GM21786 (cell line): ENCODE results near the gene PRMT7.

Experiments
- ATAC-seq: cut with Tn5 transposase; IDR thresholded peaks from one replicate; pipeline ENCODE4 v1.9.1; 2021; ENCODE audit not compliant: unreplicated experiment

PRMT7 gene

DNA sequence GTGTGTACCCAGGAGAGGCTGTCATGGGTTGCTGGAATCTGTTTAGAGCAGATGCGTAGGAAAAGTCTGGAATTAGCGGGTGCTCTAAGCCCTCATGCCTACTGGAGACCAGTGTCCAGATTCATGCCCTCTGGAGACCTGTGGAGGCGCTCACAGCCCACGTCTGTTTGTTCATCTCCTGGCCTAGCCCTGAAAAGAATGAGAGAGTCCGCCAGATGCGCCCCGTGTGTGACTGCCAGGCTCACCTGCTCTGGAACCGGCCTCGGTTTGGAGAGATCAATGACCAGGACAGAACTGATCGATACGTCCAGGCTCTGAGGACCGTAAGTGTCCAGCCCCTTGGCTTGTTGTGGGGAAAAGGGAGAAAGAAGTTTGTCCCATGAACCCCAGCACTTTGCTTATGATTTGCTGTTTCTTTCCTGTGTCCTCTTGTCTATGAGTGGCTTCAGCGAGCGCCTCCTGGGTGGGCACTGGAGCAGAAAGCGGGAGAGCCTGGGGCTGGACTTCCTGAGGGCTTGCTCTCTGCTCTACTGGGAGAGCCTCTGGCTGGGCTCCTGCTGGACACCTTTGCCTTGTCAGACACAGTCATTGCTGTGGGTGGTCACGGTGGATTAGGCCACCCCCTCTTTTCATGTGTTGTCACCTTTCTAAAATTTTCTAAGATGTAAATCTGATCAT lies 35.3 kb downstream of the PRMT7 start:
- no peak for ATAC-seq

DNA sequence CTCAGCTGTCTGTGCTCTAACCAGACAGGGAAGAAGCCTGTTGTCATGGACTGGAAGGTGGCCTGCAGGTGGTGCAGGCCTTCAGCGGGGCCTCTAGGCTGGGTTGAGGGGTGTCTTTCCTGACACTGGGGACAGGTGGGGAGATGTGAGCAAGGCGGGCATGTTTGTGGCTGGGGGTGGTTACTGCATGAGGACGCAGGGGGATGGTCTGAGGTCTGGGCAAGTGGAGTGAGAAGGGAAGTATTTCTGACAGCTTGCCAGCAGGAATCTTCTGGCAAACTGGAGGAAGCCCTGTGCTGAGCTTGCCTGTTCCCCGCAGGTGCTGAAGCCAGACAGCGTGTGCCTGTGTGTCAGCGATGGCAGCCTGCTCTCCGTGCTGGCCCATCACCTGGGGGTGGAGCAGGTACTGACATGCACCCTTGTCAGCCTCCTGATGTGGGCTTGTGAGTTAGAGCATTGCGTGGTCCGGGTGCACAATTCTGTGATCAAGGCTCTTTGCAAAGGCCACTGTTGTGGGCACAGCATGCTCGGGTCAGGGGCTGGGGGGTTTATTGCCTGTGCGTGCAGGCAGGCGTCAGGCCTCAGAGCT lies 36.2 kb downstream of the PRMT7 start:
- no peak for ATAC-seq

DNA sequence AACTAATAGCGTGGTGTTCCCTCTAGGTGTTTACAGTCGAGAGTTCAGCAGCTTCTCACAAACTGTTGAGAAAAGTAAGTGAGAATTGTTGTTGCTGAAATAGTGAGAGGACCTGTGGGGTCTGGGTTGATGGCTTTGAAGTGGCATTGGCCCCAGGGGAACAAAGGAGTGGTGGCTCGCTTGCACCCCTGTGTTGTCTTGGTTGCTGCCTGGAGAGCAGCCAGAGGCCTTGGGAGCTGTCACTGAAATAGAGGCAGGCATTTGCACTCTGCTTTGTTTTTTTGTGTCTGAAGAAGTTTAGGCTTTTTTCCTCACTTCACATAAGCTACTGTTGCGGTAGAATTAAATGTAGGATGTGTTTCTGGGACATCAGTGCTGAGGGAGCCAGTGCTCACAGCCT lies 36.8 kb downstream of the PRMT7 start:
- no peak for ATAC-seq

DNA sequence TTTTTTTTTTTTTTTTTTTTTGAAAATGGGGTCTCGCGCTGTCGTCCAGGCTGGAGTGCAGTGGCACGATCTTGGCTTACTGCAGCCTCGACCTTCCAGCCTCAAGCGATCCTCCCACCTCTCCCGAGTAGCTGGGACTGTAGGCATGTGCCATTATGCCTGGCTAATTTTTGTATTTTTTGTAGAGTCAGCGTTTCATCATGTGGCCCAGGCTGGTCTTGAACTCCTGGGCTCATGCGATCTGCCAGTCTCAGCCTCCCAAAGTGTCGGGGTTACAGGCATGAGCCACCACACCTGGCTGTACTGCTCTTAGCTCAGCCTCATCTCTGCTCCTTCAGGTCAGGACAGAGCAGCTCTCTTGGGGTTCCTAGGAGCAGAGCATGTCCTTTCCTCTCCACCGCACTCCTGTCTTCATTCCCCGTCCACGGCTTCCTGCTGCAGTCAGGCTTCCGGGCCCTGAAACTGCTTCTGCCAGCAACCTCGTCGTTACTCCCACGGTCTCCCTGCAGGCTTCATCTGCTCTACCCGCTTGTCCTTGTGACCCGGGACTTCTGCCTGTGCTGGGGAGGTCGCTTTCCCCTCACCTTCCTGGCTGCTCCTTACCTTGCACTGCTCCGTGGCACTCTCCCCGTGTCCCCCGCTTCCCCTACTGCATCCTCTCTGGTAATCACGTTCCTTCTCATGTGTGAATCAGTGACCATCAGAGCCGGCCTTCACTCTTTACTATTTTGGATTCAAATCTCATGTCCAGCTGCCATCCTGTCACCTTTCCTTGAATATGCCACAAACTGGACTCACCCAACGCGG lies 38.0 kb downstream of the PRMT7 start:
- no peak for ATAC-seq

DNA sequence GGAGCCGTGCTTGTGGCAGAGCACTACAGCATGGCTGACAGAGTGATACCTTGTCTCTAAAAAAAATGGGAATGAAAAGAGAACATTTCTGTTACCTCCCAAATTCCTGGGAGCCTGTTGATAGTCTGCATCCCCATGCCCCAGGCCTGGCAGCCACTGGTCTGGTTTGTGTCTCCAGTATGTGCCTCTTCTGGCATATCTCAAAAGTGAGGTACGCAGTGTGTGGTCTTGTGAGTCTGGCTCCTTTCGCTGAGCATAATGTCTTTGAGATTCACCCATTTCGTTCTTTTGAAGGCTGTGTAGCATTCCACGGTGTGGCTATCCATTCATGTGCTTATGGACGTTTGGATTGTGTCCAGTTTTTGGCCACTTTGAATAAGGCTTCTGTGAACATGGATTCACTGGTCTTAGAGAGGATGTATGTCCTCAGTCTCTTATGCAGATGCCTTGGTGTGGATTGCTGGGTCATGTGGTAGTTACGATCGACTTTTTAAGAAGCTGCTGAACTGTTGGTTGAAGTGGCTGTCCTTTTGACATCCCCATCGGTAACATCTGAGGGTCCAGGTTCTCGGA lies 39.1 kb downstream of the PRMT7 start:
- ATAC-seq = no peak

DNA sequence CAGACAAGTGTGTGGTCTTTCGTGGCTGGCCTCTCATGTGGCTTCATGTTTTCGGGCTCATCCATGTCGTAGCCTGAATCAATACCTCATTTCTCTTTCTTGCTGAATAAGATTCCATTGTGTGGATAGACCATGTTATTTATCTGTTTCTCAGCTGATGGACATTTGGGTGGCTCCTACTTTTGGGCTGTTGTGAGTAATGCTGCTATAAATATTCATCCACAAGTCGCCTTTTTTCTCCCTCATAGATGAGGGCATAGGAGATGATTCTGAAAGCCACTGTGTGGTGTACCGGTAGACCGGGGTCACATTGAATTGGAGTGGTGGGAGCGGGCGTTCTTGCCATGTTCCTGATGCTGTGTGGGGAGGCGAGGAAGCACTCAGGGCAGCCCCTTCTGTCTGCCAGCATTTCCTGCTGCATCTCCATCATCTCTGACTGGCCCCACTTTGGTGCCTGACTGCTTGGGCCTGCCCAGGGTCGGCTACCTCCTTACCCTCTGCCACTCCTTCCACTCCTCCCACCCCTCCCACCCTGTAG lies 40.1 kb downstream of the PRMT7 start:
- no peak for ATAC-seq

DNA sequence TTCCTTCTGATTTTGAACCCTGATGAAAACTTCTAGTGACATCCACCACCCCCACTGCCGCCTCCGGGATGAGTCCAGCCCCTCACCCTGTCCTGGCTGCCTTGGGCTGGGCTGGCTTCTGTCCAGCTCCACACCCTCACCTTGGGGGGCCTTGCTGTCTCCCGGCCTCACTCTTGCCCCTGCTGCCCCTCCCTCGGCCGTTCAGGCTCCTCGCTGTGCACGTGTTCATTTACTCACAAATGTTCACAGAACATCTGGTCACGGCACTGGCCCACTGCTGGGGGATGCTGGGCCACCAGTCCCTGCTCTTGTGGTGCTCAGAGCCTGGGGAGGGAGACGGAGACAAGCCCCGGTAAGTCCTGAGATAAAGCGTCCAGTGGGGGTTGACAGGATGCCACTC lies 40.6 kb downstream of the PRMT7 start:
- no peak for ATAC-seq

DNA sequence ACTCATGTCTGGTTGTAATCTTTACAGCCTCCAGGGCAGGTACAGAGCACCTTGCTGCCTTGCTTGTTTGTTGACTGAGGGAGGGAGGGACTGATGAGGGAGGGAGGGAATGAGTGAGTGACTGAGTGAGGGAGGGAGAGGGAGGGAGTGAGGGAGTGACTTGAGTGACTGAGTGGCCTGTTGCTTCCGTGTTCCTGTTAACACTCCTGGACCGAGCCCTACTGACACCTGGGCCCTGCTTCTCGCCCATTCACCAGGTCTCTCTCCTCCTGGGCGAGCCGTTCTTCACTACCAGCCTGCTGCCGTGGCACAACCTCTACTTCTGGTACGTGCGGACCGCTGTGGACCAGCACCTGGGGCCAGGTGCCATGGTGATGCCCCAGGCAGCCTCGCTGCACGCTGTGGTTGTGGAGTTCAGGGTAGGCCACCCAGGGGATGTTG lies 41.2 kb downstream of the PRMT7 start:
- ATAC-seq = no peak

DNA sequence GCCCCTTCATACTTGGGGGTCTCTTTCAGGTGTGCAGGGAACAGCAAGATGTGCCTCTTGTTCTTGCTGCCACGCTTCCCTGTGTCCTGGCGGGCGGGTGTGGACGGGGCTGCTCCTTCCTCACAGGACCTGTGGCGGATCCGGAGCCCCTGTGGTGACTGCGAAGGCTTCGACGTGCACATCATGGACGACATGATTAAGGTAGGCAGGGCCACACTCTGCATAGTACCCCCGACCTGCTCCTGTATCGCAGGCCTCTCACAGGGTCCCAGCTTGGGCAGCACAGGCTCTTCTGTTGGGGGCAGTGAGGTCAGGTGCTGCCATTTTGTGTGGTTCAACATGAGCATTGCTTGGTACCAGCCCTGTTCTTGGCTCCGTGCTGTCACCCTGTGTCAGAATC lies 42.5 kb downstream of the PRMT7 start:
- ATAC-seq = no peak

DNA sequence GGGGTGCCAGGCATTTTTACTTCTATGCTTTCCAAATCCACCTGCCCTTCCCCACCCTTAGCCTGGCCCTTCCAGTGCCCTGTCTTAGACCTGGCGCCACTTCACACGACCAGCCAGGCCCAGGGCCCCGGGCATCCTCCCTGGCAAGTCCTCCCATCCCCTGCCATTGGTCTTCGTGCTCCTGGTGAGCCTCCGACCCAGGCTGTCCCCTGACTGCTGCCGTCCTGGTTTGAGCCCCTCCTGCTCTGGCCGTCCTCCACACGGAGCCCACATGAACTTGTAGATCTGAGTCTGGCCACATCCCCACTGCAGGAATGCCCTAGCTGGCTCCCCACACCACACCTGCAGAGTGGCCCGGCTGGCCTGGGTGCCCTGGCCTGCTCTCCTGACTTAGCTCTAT lies 44.0 kb downstream of the PRMT7 start:
- ATAC-seq = no peak

DNA sequence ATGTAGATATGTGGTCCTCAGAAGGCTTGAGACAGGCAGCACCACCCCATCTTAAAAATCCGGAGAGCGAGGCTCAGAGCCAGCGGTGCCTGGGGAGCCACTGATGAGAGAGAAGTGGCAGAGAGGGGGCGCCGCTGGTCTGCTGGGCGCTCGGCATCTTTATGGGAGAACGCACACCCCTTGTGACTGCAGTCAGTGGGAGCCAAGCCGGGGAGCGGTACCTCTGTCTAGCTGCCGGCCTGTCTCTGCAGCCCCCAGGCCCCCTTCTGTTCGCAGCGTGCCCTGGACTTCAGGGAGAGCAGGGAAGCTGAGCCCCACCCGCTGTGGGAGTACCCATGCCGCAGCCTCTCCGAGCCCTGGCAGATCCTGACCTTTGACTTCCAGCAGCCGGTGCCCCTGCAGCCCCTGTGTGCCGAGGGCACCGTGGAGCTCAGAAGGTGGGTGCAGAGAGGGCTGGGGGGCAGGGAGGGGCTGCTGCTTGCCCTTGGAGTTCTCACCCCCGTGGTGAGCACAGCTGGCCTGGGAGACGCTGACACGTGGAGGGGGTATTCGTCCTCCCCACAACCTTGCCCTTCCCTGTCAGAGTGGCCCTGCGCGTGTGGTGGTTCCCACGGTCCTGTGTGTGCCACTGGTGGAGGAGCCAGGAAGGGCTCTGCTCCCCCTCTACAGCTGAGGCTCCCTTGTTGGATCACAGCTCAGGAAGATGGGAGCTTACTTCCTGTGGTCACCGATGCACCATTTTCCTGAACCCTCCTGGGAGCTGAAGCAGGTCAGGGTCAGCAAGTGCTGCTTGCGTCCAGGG lies 44.8 kb downstream of the PRMT7 start:
- peak; percentile 15 for ATAC-seq

DNA sequence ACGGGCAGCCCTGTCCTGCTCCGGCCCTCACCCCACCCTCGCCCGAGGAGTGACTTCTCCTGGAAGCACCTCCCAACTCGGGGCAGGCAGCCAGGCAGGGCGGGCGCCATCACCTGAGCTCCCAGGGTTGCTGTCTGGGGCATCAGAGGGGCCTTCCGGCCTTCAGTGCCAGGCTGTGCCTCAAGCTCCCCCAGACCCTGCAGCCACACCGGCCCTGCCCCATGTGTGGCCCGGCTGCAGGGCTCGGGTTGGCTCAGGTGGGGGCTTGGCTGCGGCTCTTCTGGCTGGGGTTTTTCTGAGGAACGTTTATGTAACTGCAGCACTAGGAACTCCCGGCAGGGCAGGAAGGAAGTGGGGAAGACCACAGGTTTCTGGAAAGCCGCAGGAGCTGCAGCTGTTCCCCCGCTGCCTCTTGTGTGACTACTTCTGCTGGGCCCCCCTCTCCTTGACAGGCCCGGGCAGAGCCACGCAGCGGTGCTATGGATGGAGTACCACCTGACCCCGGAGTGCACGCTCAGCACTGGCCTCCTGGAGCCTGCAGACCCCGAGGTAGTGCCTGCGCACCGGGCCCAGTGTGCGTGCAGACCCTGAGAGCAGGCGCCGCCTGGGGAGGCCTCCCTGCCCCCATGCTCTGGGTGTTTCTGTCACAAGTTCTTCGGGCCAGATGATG lies 45.6 kb downstream of the PRMT7 start:
- peak; percentile 80 for ATAC-seq

DNA sequence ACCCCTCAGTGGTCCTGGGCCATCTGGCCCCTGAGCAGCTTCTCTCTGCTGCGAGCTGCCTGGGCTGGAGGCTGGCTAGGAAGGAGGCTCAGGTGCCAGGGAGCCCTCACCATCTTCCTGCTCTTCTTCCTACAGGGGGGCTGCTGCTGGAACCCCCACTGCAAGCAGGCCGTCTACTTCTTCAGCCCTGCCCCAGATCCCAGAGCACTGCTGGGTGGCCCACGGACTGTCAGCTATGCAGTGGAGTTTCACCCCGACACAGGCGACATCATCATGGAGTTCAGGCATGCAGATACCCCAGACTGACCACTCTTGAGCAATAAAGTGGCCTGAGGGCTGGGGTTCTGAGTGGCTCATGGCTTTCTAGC lies 46.1 kb downstream of the PRMT7 start:
- ATAC-seq = no peak

DNA sequence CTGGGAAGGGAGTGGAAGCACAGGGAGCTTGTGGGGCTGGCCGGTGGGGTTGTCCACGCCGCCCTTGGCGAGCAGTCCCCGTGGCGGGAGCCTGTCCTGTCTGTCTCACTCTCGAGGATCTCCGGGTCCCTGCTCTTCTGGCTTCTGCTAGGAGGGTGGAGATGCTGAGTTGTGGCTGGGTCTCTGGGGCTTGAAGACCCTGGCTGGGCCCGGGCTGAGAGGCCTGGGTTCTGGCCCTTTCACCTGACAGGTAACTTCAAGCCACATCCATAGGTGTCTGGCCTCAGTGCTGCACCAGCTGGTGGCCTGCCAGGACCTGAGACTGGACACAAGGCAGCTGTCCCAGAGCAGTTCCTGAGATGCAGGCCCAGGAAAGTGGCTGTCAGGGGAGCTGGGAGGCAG lies 46.7 kb downstream of the PRMT7 start:
- no peak for ATAC-seq

DNA sequence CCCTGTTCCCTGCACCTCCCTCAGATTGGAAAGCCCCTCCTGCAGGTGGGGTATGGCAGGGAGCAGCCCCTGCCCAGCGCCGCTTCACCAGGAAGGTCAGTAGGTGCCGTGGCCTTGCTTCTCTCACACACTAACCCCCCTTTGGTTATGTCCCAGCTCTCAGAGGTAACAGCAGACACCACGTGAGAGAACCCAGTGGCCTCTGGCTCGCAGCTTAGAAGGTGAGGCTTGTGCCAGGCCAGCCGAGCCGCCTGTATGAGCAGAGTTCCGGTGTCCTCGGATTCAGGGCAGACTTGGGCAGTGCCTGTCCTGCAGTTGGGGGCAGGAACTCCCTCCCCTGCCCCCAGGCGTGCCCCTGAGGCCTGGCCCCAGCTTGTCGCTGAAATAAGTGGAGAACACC lies 47.1 kb downstream of the PRMT7 start:
- no peak for ATAC-seq

DNA sequence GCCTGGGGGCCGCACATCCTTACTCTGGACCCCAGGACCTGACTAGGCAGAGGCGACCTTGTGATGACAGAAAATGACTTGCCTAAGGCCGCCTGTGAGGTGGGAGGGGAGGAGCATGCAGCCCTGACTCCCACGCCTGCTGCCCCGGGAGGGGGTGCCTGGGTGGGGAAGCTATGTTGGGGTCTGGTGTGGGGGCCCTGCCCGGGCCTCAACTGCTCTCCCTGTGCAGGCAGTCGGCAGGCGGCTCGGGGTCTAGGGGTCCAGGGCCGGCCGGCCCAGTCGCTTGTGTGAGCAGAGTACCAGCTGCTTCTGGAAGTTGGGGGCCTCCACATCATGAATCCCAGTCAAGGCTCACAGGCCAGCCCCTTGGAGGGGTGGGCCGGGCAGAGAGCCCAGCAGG lies 48.1 kb downstream of the PRMT7 start:
- ATAC-seq = no peak

DNA sequence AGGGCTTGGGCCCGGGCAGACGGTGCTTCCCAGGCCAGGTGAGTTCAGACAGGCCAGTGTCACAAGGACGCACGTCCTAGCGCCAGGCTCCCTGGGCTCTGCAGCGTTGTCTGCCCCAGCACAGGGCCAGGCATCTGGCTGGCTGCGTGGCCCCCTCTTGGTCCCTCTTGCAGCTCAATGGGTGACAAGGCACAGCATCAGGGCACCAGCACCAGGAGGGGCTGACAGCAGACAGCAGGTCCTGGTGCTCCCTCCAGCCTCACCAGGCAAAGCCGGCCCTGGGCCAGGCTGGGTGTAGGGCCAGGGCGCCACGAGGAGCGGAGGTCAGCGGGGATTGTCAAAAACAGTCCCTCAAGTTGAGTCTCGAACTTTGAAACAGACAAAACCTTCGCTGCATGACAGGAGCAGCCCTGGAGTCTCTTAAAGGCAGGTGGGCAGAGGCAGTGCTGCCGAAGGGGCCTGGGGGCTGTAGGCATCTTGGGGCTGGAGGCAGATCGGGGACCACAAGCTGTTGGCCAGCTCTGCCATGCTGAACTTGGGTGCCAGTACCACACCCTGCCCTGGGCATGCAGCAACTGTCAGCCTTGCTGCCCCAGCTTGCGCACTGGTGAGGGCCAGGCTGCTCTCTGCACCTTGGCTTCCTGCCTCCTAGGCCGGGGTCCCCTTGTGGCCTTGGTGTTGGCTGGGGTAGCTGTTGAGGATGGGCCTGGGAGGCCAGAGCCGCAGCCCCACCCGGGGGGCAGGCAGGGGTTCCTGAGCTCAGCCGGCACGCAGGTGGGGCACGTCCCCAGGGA lies 48.8 kb downstream of the PRMT7 start:
- no peak for ATAC-seq

DNA sequence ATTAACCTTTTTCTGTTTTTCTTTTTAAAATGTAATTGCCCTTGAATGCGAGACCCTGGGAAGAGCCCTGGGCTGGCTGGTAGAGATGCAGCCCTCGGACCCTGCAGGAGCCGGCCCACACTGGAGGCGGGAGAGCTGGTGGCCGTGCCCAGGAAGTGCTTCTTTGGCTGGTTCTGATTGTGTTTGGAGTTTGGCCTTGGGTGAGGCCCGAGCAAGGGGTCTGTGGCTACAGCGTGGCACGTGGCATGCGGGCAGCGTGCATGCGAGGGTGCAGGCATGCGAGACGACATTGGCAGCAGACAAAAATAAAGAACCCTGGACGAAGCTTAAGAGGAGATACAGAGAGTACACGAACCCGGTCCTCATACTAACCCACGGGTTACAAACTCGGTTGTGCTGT lies 49.7 kb downstream of the PRMT7 start:
- ATAC-seq = no peak

DNA sequence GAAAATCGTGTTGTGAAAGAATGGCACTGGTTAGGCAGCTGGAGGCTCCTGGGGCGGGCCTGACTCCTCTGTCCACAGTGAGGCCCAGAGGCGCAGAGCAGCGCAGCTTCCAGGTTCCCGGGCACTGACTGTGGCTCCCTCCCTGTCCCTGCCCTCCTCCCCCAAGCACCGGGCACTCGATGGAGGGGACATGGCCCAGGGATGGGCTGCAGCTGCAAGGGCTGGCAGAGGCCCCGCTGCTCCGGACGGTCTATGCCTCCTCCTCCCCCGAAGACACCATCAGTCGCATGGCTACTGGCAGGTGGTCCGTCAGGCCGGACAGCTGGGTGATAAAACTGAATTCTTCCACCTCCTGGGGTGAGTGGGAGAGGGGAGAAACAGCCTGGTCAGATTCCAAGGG lies 50.1 kb downstream of the PRMT7 start:
- ATAC-seq = no peak

DNA sequence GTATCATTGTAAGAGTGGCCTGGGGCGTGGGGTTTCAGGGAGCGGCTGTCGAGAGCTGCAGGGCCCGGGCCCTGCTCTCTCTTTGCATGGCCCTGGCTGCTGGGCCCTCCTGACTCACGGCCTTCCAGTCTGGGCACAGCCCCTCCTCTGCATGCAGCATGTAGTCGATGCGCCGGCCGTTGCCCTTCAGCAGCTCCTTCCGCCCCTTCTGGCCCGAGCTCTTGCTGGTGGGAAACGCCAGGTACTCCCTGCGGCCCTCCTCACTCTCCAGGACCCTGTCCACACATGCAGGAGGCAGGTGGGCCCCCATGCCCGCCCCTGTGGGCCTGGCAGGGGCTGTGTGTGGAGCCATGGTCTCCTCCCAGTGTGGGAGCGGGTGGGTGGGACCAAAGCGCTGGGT lies 50.7 kb downstream of the PRMT7 start:
- ATAC-seq = no peak
